ENCODE measurements around the gene BCAS3.

Gene BCAS3

GRCh38 chr17:61384354-61384691 is 706.7 kb downstream of the BCAS3 start:
- Histone ChIP-seq H3K4me3 (ENCODE audit: low read length) (no peak overlapping the region), H4K8ac (ENCODE audit: low read depth, low read length) (no peak overlapping the region), H2AK5ac (ENCODE audit: low read length) (no peak overlapping the region), H3K9ac (ENCODE audit: low read length) (no peak overlapping the region), H3K56ac (ENCODE audit: low read length) (no peak overlapping the region), H2BK15ac (replicated peaks; ENCODE audit: low read depth) (no peak overlapping the region), H3K27me3 (ENCODE audit: insufficient read depth, low read length, poor library complexity) (no peaks in the 10 kb centered on the region), H2BK5ac (ENCODE audit: low read length) (no peak overlapping the region), H3K4ac (ENCODE audit: low read depth, low read length) (no peak overlapping the region), H4K5ac (ENCODE audit: low read length) (no peak overlapping the region), H3K36me3 (ENCODE audit: control insufficient read depth, insufficient read depth, low read length) (no peaks in the 10 kb centered on the region), H3K79me2 (ENCODE audit: control insufficient read depth, insufficient read depth, low read length) (no peaks in the 10 kb centered on the region), H3K27ac (ENCODE audit: low read depth, low read length) (no peak overlapping the region), H3K4me1 (ENCODE audit: control insufficient read depth, low read depth, low read length) (no peaks in the 10 kb centered on the region), H3K4me2 (ENCODE audit: low read length) (no peak overlapping the region), H3K18ac (ENCODE audit: low read length) (no peak overlapping the region), H3K79me1 (ENCODE audit: low read length) (no peaks in the 10 kb centered on the region), H3K23ac (ENCODE audit: low read length) (no peak overlapping the region), H2BK120ac (ENCODE audit: low read depth, low read length) (no peak overlapping the region)
- DNase-seq, result no peak
- no CpG with 5 or more reads among the region's 8 CpGs for WGBS (ENCODE audit: extremely low coverage, insufficient coverage, low lambda C conversion rate)

- no peak overlapping the region for H3K23ac ChIP-seq (ENCODE audit: low read length)
- H2AK5ac ChIP-seq (ENCODE audit: low read length), result no peak overlapping the region
- no peak overlapping the region for H3K9ac ChIP-seq (ENCODE audit: low read length)
- no peak overlapping the region for H3K56ac ChIP-seq (ENCODE audit: low read length)
- no peaks in the 10 kb centered on the region for H3K79me2 ChIP-seq (ENCODE audit: control insufficient read depth, insufficient read depth, low read length)
- H2BK5ac ChIP-seq (ENCODE audit: low read length), result no peak overlapping the region
- no peaks in the 10 kb centered on the region for H3K79me1 ChIP-seq (ENCODE audit: low read length)
- H3K18ac ChIP-seq (ENCODE audit: low read length), result no peak overlapping the region
- no peaks in the 10 kb centered on the region for H3K27me3 ChIP-seq (ENCODE audit: insufficient read depth, low read length, poor library complexity)
- no peak overlapping the region for H4K5ac ChIP-seq (ENCODE audit: low read length)
- no CpG with 5 or more reads among the region's 13 CpGs for WGBS (ENCODE audit: extremely low coverage, insufficient coverage, low lambda C conversion rate)
- H3K4me2 ChIP-seq (ENCODE audit: low read length), result no peak overlapping the region
- H3K27ac ChIP-seq (ENCODE audit: low read depth, low read length), result no peak overlapping the region
- no peak for DNase-seq
- H3K4ac ChIP-seq (ENCODE audit: low read depth, low read length), result no peak overlapping the region
- H3K4me3 ChIP-seq (ENCODE audit: low read length), result no peak overlapping the region
- no peaks in the 10 kb centered on the region for H3K36me3 ChIP-seq (ENCODE audit: control insufficient read depth, insufficient read depth, low read length)
- H4K8ac ChIP-seq (ENCODE audit: low read depth, low read length), result no peak overlapping the region
- H2BK120ac ChIP-seq (ENCODE audit: low read depth, low read length), result no peak overlapping the region
- no peak overlapping the region for H2BK15ac ChIP-seq (replicated peaks; ENCODE audit: low read depth)
- no peaks in the 10 kb centered on the region for H3K4me1 ChIP-seq (ENCODE audit: control insufficient read depth, low read depth, low read length)
These were observed 707.3 kb downstream of the BCAS3 start for GRCh38 chr17:61384692-61385576.

- DNase-seq, result no peak
- no peaks in the 10 kb centered on the region for H3K36me3 ChIP-seq (ENCODE audit: control insufficient read depth, insufficient read depth, low read length)
These were observed 708.1 kb downstream of the BCAS3 start for GRCh38 chr17:61385577-61386236.

GRCh38 chr17:61386251-61386650 is 708.6 kb downstream of the BCAS3 start:
- Histone ChIP-seq H3K56ac (ENCODE audit: low read length) (no peak overlapping the region), H2BK5ac (ENCODE audit: low read length) (no peak overlapping the region), H2BK15ac (replicated peaks; ENCODE audit: low read depth) (no peak overlapping the region), H3K27ac (ENCODE audit: low read depth, low read length) (no peak overlapping the region), H3K18ac (ENCODE audit: low read length) (no peak overlapping the region), H3K4me1 (ENCODE audit: control insufficient read depth, low read depth, low read length) (no peaks in the 10 kb centered on the region), H3K4me2 (ENCODE audit: low read length) (no peak overlapping the region), H3K9ac (ENCODE audit: low read length) (no peak overlapping the region), H3K23ac (ENCODE audit: low read length) (no peak overlapping the region), H3K36me3 (ENCODE audit: control insufficient read depth, insufficient read depth, low read length) (no peaks in the 10 kb centered on the region), H2AK5ac (ENCODE audit: low read length) (no peak overlapping the region), H4K8ac (ENCODE audit: low read depth, low read length) (no peak overlapping the region), H3K79me2 (ENCODE audit: control insufficient read depth, insufficient read depth, low read length) (no peaks in the 10 kb centered on the region), H3K4me3 (ENCODE audit: low read length) (no peak overlapping the region), H2BK120ac (ENCODE audit: low read depth, low read length) (no peak overlapping the region), H3K79me1 (ENCODE audit: low read length) (no peaks in the 10 kb centered on the region), H4K5ac (ENCODE audit: low read length) (no peak overlapping the region), H3K27me3 (ENCODE audit: insufficient read depth, low read length, poor library complexity) (no peaks in the 10 kb centered on the region), H3K4ac (ENCODE audit: low read depth, low read length) (no peak overlapping the region)
- DNase-seq, result no peak
- WGBS (ENCODE audit: extremely low coverage, insufficient coverage, low lambda C conversion rate), result no CpG with 5 or more reads among the region's 6 CpGs

More at GRCh38 chr17:61385577-61386236, 708.1 kb downstream of the BCAS3 start:
- Histone ChIP-seq H4K8ac (ENCODE audit: low read depth, low read length) (no peak overlapping the region), H3K23ac (ENCODE audit: low read length) (no peak overlapping the region), H2BK120ac (ENCODE audit: low read depth, low read length) (no peak overlapping the region), H3K18ac (ENCODE audit: low read length) (no peak overlapping the region), H2BK5ac (ENCODE audit: low read length) (no peak overlapping the region), H3K4me1 (ENCODE audit: control insufficient read depth, low read depth, low read length) (no peaks in the 10 kb centered on the region), H4K5ac (ENCODE audit: low read length) (no peak overlapping the region), H3K27me3 (ENCODE audit: insufficient read depth, low read length, poor library complexity) (no peaks in the 10 kb centered on the region), H3K79me1 (ENCODE audit: low read length) (no peaks in the 10 kb centered on the region), H3K79me2 (ENCODE audit: control insufficient read depth, insufficient read depth, low read length) (no peaks in the 10 kb centered on the region), H3K4ac (ENCODE audit: low read depth, low read length) (no peak overlapping the region), H3K9ac (ENCODE audit: low read length) (no peak overlapping the region), H3K27ac (ENCODE audit: low read depth, low read length) (no peak overlapping the region), H3K4me3 (ENCODE audit: low read length) (no peak overlapping the region), H3K4me2 (ENCODE audit: low read length) (no peak overlapping the region), H2AK5ac (ENCODE audit: low read length) (no peak overlapping the region), H2BK15ac (replicated peaks; ENCODE audit: low read depth) (no peak overlapping the region), H3K56ac (ENCODE audit: low read length) (no peak overlapping the region)
- no CpG with 5 or more reads among the region's 15 CpGs for WGBS (ENCODE audit: extremely low coverage, insufficient coverage, low lambda C conversion rate)

- H3K27ac ChIP-seq (ENCODE audit: low read depth, low read length), result no peak overlapping the region
- no peak overlapping the region for H2AK5ac ChIP-seq (ENCODE audit: low read length)
- H3K18ac ChIP-seq (ENCODE audit: low read length), result no peak overlapping the region
- no peak overlapping the region for H2BK5ac ChIP-seq (ENCODE audit: low read length)
- H4K5ac ChIP-seq (ENCODE audit: low read length), result no peak overlapping the region
- no peaks in the 10 kb centered on the region for H3K36me3 ChIP-seq (ENCODE audit: control insufficient read depth, insufficient read depth, low read length)
- no peak overlapping the region for H4K8ac ChIP-seq (ENCODE audit: low read depth, low read length)
- no peak overlapping the region for H3K56ac ChIP-seq (ENCODE audit: low read length)
- H2BK120ac ChIP-seq (ENCODE audit: low read depth, low read length), result no peak overlapping the region
- DNase-seq, result no peak
- no peaks in the 10 kb centered on the region for H3K4me1 ChIP-seq (ENCODE audit: control insufficient read depth, low read depth, low read length)
- no peak overlapping the region for H3K4ac ChIP-seq (ENCODE audit: low read depth, low read length)
- H2BK15ac ChIP-seq (replicated peaks; ENCODE audit: low read depth), result no peak overlapping the region
- H3K27me3 ChIP-seq (ENCODE audit: insufficient read depth, low read length, poor library complexity), result no peaks in the 10 kb centered on the region
- H3K79me1 ChIP-seq (ENCODE audit: low read length), result no peaks in the 10 kb centered on the region
- H3K4me3 ChIP-seq (ENCODE audit: low read length), result no peak overlapping the region
- no CpG with 5 or more reads among the region's 8 CpGs for WGBS (ENCODE audit: extremely low coverage, insufficient coverage, low lambda C conversion rate)
- no peaks in the 10 kb centered on the region for H3K79me2 ChIP-seq (ENCODE audit: control insufficient read depth, insufficient read depth, low read length)
- no peak overlapping the region for H3K23ac ChIP-seq (ENCODE audit: low read length)
- H3K4me2 ChIP-seq (ENCODE audit: low read length), result no peak overlapping the region
- no peak overlapping the region for H3K9ac ChIP-seq (ENCODE audit: low read length)
These were observed 709.4 kb downstream of the BCAS3 start for GRCh38 chr17:61387011-61387410.

Data from mesendoderm (in vitro differentiated cells).